ENCODE results near the gene ZDHHC8.

GRCh38 chr22:20139391-20140106 is 7.9 kb downstream of the ZDHHC8 start:
- TF ChIP-seq CTCF (IDR thresholded peaks at IDR 0.05; ENCODE audit: poor library complexity) (no peak), EZH2 (IDR thresholded peaks at IDR 0.05; ENCODE audit: borderline replicate concordance) (no peak), EZH2phosphoT487 (IDR thresholded peaks at IDR 0.05; ENCODE audit: low read depth, severe bottlenecking, unreplicated experiment) (no peak)

Data from hepatocyte (in vitro differentiated cells).